NCI-H345 (cell line): Measurements from ENCODE around the gene IRAG1.

Source experiments
- DNase-seq: peaks from one replicate; lab custom pipeline; 2025; lab: John Stamatoyannopoulos, UW

Gene IRAG1

GRCh38 chr11:10693509-10694081, at the start of gene IRAG1:
Gene IRAG1, minus strand, starts transcription at chr11:10693755. Its CDS starts 153 bp downstream, at chr11:10693602.
- no peak for DNase-seq

DNA sequence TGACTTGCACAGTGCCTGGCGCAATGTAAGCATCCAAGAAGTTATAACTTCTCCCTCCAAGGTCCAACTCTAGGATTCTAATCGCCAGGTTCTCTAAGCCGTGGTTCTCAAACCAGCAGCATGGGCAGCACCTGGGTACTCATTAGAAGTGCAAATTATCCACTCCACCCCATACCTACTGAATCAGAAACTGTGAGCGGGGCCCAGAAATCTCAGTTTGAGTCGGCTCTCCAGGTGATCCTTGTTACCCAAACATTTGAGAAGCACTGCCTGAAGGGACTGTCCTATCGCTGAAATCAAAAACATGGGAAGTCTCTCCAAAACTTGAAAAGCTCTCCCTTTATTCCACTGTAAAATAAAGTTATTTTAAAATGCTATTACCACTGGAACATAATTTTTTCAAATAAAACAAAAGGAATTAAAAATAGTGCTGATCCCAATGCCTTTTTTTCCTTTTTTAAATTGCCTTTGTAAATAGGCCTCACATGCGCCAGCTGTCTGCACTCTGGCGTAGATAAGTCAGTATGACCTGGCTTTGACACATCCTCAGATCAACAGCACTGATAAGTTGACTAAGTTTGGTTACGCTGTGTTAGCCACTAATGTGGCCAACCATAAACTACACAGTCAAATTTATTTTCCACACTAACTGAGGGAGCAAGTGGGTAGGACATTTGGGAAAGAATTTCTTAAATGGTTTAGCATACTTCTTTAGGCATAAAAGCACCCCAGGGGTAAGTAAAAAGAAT, 49.1 kb upstream of the IRAG1 start:
- DNase-seq, result no peak

GRCh38 chr11:10735481-10736475, 42.2 kb upstream of the IRAG1 start:
- DNase-seq, result peak; percentile 91

DNA sequence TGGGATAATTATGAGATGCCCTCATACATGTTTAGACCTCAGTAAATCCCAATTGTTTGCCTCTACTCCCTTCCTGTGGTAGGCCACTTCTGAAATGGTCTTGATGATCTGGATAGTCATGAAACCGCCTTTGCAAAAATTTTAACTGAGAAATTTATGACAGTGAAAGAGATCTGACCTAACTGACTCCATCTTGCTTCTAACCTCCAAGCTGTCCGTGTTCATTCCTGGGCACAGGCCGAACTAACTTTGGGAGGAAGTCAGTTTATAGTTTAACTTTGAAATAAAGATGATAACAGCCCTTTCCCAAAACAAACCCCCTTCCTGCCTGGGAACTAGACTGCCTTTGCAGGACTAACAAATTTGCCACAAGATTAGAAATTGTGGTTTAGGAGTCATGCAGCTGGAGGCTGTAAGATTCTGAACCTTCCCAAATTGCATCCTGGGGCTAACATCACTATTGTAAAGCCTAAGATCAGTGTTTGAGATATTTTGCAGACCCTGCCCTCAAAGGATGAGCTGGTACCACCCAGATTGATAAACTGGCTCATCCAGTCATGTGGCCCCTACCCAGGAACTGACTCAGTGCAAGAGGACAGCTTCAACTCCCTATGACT, 37.6 kb upstream of the IRAG1 start:
- DNase-seq, result no peak

DNA sequence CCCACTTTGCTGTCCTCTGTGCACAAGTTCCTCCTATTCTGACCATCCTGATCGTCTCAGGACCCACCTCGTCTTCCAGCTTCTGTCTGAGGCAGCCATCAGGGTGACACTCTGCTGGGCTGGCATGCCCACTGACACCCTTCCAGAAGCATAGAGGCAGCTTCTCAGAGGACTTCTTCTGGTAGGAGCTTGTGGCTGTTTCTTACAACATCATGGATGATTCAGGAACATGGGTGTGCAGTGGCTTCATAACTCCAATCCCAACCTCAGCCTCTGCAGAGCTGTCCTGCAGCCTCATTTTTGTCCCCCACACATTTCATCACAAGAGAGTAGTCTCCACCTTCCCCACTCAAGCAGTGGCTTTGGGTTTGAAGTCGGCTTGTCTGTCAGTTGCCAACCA, 36.6 kb upstream of the IRAG1 start:
- DNase-seq, result no peak

DNA sequence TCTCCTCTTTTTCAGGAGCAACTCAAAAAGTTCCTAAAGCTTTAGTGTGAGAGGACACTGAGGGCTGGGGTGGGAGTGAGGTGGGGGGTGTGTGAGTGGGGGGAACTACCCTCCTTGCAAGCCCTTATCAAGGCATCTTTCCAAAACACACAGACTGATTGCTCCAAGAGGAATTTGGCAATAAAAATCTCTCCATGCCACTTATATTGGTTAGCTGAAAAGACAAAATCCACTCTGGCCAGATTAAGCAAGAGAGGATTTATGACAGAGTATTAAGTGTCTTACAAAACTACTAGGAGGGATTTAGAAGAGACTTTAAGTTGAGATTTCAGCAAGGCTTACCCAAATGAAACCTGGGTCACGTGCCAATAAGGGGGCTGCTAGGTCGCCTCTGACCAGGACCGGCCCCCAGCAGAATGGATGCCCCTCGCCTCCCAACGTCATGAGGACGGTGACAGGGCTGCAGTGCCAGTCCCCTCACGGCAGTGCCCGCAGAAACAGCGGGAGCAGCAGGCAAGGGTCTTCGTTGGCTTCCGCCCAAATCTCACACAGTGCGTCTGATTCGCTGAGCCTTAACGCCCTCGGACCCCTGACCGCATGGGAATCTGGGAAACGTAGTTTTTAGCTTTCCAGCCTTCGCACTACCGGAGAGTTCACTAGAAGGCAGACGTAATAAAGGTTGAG, 35.4 kb upstream of the IRAG1 start:
- DNase-seq, result no peak

DNA sequence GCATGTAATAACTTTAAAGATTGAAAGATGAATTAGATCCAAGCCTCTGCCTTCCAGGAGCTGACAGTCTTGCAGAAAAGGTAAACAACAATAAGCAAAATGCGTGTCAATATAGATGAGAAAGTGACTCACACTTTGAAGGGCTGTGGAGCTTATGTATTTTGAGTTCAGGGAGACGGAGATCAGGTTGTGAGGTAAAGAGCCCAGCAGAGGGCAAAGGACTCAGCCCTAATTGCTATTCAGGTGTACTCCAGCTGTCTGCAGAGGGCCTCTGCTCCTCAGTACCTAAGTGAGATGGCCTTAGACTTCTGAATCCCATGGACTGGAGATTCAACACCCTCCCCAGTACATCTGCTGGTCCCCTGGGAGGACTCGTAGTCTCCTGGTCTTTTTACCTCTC, 34.6 kb upstream of the IRAG1 start:
- no peak for DNase-seq

GRCh38 chr11:10727146-10727851, 33.7 kb upstream of the IRAG1 start:
- no peak for DNase-seq

DNA sequence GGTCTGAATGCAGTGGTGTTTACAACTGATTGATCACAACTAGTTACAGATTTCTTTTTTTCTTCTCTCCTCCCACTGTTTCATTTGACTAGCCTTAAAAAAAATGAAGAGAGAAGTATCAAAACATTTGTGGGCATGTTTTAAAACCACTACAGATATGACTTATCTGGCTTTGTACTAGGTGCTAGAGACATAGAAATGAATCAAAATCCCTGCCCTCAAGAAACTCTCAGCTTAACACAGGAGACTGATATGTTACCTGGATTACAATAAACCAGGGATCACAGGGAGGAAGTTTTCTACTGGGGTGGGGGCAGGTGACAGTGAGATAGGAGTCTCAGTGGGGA, 32.3 kb upstream of the IRAG1 start:
- DNase-seq, result no peak

- DNase-seq, result no peak
Observed at GRCh38 chr11:10725114-10725906, 31.8 kb upstream of the IRAG1 start.

- no peak for DNase-seq
Observed at GRCh38 chr11:10722307-10722706, 28.8 kb upstream of the IRAG1 start.

DNA sequence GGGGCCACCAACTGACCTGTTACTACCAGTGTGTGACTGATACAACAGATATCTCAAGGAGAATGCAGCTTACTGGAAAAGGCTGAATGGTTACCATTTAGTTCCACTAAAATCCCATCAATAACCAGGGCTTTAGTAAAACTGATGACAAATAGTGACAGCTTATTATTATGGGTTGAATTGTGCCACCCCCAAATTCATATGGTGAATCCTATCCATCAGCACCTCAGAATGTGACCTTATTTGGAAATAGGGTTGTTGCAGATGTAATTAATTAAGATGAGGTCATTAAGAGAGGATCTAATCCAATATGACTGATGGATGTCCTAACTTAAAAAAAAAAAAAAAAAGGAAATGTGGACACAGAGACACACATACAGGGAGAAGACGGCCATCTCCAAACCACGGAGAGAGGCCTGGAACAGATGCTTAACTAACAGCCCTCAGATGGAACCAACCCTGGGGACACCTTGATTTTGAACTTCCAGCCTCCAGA, 27.4 kb upstream of the IRAG1 start:
- no peak for DNase-seq

DNA sequence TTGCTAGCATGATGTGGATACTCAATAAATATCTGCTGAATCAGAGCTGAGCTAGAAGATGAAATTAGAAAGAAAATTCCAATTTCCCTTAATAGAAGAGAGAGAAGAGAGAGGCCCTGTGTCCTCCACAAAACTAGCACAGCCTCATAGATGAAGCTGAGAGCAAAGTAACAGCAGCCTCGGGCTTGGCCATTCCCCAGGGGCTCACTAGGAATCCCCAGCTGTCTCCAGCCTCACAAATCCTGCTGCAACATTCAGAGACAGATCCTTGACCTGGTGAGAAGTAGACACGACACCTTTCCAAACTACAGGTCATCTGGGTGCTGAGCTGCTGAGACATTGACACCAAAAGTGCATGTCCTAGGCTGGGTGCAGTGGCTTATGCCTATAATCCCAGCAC, 26.1 kb upstream of the IRAG1 start:
- no peak for DNase-seq

GRCh38 chr11:10716543-10717259, 23.1 kb upstream of the IRAG1 start:
- no peak for DNase-seq

DNA sequence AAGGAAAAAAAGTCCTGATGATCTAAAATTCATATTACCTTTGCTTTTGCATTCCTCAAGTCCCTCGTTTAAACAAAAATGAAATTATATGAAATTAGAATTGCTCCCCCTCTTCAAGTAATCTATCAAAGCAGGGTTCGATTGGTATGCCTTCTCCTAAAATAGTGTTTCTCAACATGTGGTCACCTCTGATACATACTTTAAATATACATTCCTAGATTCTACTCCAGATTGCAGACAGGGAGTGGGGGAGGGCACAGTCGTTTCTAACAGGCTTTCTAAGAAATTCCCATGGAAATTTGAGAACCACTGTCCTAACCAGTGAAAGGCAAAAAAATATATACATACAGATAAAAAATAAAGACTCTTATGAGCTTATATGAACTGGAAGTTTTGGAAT, 22.6 kb upstream of the IRAG1 start:
- no peak for DNase-seq

GRCh38 chr11:10715571-10715970, 22.0 kb upstream of the IRAG1 start:
- no peak for DNase-seq

DNA sequence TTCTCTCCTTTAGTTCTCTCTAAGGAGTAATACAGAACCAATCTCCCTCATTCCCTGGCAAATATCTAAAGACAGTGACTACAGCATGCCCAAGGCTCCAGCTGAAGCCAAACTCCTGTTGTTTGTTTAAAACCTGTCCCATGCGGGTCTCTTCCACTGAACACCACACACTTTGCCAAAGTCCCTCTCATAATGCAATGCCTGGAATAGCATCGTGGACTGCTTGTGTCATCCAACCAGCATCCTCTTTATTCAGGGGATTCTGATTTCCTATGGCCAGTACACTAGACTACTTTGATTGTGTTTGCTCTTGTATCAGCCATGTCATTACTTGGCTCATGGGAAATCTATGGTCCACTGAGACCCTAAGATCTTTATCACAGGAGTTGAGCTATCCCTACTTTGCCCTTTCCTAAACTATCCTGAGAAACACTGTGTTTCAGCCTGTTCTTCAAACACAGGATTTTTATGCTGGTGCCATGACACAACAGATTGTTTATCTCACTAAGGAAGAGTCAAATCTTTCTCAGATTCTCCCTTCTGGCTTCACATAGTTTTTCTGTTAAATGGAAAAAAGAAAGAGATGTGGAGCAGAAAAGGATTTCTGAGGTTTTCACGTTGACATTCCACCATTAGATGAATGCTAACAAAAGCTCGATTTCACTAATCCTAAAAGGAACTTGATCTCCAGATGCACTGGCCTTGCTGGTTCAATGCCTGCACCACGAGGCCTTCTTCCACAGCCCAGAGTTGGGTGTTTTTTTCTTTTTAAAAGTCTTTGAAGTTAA, 15.9 kb upstream of the IRAG1 start:
- DNase-seq, result no peak

- no peak for DNase-seq
Observed at GRCh38 chr11:10708131-10708530, 14.6 kb upstream of the IRAG1 start.

GRCh38 chr11:10701982-10702381, 8.4 kb upstream of the IRAG1 start:
- DNase-seq, result no peak
